NCI-H748 treated with DMSO at 0.1 percent for 48 hours (cell line): ENCODE results near the gene RASD2.

Source experiments
- DNase-seq: peaks from one replicate; lab custom pipeline; 2025; lab: John Stamatoyannopoulos, UW

RASD2 gene

DNA sequence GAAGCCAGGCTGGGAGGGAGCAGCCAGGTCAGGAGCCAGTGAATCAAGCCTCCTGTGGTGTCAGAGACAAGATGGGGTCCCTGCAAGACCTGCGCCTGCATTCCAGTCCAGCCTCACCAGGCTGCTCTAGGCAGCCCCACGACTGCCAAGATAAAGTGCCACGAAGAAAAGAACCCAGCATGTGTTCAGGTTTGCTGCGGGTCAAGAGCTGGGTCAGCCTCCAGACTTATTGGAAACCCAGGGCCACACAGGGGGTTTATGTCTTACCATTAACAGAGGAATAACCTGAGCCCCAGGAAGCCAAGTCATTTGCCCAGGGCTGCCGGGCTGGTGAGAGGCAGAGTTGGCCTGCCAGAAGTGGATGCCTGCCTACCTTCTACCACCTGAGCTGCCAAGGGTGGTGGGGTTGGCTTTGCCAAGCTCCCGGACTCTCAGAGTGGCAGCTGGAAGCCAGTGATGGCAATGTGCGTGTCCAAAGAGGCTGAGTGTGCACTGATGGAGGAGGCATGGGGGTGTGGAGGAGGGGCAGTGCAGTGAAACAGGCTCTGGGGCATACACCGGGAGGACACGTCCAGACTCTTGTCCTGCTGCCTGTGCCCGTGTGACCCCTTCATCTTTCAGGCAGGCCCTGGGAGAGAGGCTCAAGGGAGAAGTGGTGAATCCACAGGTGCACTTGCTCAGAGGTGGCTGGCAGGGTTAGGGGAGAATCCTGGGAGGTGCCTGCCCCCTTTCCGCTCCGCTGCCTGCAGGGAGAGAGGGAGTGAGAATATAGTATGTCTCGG lies 1.7 kb downstream of the RASD2 start:
- no peak for DNase-seq

DNA sequence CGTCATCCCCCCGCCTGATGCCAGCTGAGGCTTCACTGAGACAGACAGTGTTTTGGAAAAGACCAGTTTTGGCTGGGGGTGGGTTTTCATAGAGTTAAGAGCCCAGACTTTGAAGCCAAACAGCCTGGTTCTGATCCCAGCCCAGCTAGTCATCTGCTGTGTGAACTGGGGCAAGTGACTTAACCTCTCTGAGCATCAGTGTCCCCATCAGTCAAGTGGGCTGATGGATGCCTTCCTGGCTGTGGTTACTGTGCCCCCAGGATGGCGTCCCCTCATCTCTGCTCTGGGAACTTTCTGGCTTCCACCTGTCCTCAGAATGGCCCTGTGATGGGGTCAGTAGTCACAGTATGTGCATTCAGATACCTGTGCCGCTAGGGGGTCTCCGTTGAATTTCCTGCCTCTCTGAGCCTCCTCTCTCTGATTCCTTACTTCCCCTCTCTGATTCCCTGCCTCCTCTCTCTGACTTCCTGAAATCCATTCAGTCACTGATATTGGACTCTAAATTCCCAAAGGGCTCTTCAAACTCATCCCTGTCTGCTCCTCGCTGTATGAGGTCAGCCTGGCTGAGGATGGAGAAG lies 2.4 kb downstream of the RASD2 start:
- DNase-seq = no peak

DNA sequence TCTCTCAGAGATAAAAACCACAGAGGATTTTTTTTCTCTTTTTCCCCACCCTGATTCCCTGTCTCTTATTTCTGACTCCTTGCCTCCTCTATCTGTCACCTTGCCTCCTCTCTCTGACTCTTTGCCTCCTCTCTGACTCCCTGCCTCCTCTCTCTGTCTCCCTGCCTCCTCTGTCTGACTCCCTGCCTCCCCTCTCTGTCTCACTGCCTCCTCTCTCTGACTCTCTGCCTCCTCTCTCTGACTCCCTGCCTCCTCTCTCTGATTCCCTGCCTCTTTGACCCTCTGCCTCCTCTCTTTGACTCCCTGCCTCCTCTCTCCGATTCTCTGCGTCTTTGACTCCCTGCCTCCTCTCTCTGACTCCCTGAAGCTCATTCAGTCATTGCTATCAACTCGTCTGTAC lies 3.1 kb downstream of the RASD2 start:
- DNase-seq = no peak

DNA sequence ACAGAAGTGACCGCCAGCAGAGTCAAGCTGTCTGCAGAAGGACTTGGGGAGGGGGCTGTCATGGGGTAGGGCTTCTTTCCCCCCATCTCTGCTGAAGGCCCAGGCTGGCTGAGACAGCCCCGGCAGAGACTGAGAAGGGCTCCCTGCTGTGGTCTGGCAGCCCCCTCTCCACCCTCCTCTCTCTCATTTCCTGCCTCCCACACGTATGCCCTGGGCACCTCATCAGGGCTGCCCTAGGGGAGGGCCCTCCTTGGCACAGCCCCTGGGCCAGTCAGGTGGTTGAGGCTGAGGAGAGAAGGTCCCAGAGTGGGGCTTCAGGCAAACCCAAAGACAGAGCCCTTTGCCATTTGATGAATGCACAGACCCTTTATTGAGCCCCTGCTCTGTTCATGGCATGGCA lies 3.6 kb downstream of the RASD2 start:
- no peak for DNase-seq

DNA sequence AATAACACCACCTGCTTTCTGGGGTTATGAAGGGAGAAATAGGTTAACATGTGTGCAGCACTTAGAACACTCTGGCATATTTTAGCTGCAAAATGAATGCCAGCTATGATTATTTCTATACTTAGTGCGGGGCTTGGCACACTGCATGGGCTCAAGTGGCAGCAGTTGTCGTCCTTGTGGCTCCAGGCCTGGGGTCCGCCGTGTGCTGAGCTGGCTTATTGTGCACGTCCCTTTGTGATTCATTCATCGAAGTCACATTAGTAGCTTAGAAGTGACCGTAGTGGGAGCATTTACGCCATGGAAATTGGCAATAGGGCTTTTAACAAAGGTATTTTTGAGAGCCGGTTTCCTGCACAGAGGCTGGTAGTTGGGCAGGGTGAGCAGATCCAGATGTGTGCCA lies 4.2 kb downstream of the RASD2 start:
- no peak for DNase-seq

DNA sequence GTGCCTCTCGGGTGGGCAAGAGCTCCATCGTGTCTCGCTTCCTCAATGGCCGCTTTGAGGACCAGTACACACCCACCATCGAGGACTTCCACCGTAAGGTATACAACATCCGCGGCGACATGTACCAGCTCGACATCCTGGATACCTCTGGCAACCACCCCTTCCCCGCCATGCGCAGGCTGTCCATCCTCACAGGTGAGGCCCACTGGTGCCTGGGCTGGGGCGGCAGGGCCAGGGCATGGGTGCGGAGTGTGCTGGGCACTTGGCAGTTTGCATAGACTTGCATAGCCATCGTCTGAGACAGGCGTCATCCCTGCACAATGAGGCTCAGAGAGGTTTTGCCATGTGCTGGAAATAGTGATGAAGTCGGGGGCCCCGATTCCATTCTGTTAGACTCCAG lies 6.3 kb downstream of the RASD2 start:
- DNase-seq = no peak

DNA sequence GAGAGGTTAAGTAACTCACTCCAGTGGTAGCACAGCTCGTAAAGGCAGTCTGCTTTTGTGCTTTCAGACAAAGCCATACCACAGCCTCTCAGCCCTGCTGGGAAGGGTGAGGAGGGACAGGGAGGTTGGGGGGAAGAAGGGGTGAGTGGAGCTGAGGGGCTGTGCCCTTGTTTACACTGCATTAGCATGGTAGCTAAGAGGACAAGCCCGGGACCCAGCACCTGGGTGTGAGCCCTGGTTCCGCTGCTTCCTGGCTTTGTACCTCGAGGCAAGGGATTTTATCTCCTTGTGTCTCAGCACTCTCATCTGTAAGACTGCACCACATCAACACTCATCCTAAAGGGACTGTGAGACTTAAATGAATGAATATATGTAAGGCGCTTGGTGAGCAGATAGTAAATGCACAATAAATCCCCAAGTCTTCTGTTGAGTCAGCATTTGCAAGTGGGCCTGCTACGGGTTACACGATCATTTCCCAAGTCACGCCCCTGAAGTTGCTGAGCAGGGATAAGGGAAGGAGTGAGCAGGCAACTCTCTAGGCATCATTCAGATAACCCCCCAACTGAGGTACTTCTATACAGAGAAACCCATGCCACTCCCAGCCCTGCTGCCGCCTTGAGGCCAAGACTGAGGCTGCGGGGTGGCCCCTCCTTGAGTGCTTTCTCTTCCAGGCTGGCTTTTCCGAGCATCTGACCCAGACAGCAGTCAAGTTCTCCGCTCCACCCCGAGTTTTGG lies 7.5 kb downstream of the RASD2 start:
- no peak for DNase-seq

DNA sequence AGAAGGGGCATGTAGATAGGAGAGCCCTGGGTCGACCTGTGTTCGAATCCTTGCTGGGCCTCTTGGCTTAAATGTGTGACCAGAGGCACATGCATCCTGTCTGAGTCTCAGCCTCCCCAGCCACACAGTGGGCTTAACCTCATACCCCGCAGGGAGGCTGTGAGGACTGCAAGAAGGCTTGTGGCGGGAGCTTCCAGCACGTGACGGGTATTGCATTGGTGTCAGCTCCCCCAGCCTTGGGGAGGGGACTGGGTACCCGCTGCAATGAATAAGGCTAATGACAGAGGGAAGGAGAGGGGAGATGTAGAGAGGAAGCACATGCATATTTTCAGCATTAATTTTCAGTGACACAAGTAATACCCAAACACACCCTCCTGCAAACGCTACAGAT lies 8.1 kb downstream of the RASD2 start:
- DNase-seq = no peak

DNA sequence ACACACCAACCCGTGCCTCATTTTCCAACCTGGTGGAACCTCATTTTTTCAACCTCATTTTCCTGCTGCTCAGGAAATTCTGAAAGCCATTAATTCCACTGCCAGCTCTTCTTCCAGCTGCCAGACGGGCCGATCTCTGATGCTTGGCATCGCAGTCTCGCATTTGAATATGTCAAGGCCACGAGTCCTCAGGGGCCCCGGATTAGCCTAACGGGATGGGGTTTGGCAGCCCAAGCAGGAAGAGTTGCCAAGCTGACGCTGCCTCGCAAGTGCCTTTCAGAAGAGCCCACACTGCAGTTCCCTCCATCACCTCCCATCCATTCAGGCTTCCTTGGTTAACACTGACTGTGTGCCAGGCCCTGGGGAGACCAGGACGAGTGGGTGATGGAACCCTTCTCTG lies 8.7 kb downstream of the RASD2 start:
- DNase-seq = no peak

DNA sequence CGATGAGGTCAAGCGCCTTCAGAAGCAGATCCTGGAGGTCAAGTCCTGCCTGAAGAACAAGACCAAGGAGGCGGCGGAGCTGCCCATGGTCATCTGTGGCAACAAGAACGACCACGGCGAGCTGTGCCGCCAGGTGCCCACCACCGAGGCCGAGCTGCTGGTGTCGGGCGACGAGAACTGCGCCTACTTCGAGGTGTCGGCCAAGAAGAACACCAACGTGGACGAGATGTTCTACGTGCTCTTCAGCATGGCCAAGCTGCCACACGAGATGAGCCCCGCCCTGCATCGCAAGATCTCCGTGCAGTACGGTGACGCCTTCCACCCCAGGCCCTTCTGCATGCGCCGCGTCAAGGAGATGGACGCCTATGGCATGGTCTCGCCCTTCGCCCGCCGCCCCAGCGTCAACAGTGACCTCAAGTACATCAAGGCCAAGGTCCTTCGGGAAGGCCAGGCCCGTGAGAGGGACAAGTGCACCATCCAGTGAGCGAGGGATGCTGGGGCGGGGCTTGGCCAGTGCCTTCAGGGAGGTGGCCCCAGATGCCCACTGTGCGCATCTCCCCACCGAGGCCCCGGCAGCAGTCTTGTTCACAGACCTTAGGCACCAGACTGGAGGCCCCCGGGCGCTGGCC lies 11.0 kb downstream of the RASD2 start:
- no peak for DNase-seq

DNA sequence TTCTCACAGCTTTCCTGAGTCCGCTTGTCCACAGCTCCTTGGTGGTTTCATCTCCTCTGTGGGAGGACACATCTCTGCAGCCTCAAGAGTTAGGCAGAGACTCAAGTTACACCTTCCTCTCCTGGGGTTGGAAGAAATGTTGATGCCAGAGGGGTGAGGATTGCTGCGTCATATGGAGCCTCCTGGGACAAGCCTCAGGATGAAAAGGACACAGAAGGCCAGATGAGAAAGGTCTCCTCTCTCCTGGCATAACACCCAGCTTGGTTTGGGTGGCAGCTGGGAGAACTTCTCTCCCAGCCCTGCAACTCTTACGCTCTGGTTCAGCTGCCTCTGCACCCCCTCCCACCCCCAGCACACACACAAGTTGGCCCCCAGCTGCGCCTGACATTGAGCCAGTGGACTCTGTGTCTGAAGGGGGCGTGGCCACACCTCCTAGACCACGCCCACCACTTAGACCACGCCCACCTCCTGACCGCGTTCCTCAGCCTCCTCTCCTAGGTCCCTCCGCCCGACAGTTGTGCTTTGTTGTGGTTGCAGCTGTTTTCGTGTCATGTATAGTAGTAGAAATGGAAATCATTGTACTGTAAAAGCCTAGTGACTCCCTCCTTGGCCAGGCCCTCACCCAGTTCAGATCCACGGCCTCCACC lies 11.7 kb downstream of the RASD2 start:
- no peak for DNase-seq

DNA sequence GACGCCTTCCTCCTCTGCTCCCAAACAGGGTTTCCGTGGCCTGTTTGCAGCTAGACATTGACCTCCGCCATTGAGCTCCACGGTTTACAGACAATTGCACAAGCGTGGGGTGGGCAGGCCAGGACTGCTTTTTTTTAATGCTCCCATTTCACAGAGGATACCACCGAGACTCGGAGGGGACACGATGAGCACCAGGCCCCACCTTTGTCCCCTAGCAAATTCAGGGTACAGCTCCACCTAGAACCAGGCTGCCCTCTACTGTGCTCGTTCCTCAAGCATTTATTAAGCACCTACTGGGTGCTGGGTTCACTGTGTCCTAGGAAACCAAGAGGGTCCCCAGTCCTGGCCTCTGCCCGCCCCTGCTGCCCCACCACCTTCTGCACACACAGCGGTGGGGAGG lies 12.2 kb downstream of the RASD2 start:
- no peak for DNase-seq

DNA sequence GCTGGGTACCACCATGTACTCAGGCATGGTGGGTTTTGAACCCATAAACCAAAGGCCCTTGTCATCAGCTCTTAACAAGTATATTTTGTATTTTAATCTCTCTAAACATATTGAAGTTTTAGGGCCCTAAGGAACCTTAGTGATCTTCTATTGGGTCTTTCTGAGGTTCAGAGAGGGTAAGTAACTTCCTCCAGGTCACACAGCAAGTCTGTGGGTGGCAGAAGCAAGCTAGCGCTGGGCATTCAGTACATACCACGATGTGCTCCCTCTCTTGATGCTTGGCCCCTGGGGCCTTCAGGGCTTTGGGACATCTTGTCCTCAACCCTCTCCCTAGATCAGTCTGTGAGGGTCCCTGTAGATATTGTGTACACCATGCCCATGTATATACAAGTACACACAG lies 12.7 kb downstream of the RASD2 start:
- no peak for DNase-seq

DNA sequence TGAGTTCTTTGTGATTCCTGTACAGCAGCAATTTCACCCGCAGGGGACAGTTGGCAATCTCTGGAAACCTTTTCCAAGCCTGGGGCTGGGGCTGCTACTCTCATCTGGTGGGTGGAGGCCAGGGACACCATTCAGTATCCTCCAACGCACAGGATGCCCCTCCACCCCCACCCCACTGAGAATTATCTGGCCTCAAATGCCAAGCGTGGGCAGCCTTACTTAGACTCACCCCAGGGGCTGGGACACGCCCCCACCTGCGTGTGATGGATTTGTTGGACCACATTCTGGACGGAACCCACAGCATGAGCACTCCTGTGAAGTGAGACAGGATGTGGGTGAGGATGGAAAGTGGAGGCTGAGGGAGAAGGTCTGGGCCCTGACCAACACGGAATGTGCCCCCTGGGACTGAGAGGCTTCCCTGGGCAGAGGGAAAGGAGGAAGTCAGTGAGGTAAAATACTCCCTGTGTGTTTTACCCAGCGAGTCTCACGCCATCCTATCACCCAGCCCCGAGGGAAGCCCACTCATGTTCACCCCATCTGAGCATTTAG lies 13.7 kb downstream of the RASD2 start:
- DNase-seq = no peak

DNA sequence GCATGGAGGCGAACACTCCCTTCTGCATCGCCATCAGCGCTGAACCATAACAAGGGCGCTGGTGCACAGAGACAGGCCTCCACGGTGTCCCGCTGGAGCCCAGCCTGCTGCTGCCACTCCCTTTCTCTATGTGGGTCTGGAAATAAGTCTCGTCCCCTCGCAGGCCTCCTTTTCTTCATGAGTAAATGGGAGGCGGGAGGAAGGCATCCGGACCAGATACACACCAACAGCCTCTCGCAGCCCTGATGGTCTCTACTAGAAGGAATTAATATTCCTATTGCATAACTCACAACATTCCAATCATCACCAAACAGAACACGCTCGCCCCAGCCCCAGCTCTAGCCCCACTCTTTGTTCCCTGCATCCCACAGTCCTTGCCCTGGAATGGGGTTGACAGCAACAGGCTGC lies 14.9 kb downstream of the RASD2 start:
- DNase-seq = no peak

DNA sequence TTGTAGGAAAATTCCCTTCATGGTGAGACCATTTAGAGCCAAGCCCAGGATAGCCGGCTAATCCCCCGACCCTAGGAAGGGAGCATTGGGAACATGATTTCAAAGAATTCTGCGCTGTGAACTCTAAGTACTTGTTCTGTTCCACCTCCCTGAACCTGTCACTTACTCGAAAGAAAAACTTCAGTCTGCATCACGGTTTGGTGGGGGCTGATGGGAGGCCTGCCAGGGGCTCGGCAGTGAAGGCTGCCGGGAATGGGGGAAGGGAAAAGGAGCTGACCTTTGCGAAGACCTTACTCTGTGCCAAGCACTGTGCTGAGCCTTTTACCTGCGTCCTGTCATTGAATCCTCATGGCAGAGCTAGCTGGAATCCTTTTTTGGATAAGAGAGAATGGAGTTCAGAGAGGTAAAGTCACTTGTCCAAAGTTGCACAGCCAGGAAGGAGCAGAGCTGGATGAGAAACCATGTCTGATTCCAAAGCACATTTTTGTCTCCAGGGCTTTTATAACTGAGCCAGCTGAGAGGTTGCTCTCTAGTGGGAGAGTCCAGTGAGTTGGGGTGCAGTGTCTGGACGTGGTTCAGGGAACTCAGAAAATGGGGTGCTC lies 15.4 kb downstream of the RASD2 start:
- no peak for DNase-seq

DNA sequence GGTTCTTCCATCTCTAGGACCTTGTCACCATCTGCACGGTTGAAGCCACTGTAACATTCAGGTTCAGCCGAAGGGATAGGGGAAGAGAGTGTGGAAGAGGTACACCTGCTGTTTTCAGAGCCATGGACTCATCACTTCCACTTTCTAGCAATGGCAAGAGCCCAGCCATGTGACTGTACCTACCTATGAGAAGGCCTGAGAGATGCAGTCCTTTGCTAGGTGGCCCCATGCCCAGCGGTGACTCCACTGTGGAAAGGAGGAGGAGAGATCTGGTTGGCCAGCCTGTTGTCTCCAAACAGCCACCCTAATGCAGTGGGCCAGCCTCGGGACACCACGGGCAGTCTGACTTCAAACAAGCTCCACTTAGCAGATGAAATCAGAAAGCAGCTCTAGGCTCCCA lies 16.0 kb downstream of the RASD2 start:
- DNase-seq = no peak

DNA sequence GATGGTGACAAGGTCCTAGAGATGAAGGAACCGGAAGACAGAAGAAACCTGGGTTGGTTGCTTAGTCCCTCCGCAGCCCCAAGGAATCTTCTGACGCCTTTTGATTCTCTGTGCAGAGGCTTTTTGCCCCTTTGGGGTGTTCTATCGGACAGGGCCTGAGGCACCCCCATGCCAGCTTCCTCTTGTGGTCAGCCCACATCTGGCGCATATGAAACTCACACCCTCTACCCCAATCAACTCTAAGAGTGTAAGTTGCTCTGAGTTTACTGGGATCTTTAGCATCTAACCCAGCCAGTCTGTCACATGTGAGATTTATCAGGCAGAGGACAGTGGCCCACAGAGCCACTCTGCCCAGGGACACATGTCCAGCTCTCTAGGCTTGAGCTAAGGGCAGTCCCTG lies 17.4 kb downstream of the RASD2 start:
- DNase-seq = no peak

DNA sequence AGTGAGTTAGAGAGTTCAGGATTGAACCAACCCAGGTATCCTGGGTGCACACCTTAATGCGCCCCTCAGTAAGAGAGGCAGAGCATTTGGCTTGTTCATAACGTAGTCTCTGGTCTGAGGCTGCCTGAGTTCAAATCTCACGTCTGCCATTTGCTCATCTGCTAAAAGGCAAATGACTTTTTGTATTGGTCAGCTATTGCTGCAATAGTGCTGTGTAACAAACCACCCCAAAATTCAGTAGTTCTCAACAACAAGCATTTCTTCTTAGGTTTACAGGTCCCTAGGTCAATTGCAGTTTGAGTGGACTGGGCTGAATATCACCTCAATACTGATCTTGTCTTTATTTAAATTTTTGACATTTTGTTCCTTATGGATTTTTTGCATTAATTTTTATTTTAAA lies 18.1 kb downstream of the RASD2 start:
- DNase-seq = no peak

DNA sequence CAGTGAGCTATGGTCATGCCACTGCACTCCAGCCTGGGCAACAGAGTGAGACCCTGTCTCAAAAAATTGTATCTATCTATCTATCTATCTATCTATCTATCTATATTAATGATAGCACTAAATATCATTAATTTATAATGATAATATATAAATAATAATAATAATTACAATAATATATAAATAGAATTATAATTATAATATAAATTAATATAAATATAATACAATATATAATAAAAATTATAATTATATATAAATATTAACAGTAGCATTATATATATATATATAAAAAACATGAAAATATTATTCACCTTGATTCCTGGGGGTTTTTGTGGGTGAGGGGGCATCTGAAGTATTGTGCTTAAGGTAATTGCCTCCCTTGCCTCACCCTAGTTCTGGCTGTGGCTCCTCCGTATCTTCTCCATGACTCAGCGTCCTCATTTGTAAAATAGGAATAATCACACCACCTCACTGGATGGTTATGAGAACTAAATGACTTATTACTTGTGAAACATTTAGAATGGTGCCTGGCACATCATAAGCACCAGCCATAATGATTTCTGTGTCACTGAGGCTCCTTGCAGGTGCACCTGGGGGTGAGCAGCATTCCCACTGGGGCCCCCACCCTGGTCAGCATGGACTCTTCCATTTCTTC lies 18.8 kb downstream of the RASD2 start:
- no peak for DNase-seq

DNA sequence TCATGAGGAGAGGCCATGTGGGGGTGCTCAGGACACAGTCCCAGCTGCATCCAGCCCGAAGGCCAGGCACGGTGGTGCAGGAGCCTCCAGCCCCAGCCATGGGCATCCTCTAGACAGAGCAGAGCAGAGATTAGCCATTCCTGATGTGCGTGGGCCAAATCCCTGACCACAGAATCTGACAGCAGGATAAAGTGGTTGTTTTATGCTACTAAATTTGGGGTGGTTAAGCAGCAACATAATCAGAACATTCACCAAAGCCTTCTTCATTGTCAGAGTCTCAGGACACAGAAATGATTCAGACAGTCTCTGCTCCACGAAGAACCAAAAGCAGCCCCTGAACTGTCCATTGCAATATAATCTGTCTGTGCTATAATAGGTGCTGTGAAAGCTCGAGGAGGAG lies 19.7 kb downstream of the RASD2 start:
- DNase-seq = no peak
